HEK293T (cell line): ENCODE data around the gene WNT2B.

Experiments
- FOXA1 ChIP-seq: fragments of 450-650 bp; IDR thresholded peaks from 2 replicates; pipeline ENCODE4 v1.6.1; 2016; ENCODE audit warnings: mild to moderate bottlenecking
- LEF1 ChIP-seq: fragments of 450-650 bp; IDR thresholded peaks from 2 replicates; pipeline ENCODE4 v1.6.1; 2017; ENCODE audit warnings: mild to moderate bottlenecking, borderline replicate concordance
- PKNOX1 ChIP-seq: fragments of 450-650 bp; IDR thresholded peaks from 2 replicates; pipeline ENCODE4 v1.6.1; 2016
- SP1 ChIP-seq: fragments of 450-650 bp; IDR thresholded peaks from 2 replicates; pipeline ENCODE4 v1.6.1; 2017
- SUZ12 ChIP-seq: fragments of 450-650 bp; IDR thresholded peaks from 2 replicates; pipeline ENCODE4 v1.6.1; 2016; ENCODE audit warnings: mild to moderate bottlenecking
- ZNF384 ChIP-seq: fragments of 450-650 bp; IDR thresholded peaks from 2 replicates; pipeline ENCODE4 v1.6.1; 2016

DNA sequence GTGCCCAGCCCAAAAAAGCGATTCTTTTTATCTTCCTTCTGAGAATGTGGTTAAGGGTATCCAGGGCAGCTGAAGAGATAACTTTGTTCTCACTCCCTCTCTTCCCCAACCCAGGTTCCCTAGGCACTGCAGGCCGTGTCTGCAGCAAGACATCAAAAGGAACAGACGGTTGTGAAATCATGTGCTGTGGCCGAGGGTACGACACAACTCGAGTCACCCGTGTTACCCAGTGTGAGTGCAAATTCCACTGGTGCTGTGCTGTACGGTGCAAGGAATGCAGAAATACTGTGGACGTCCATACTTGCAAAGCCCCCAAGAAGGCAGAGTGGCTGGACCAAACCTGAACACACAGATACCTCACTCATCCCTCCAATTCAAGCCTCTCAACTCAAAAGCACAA, 11.4 kb downstream of the WNT2B start:
- TF ChIP-seq SP1 (no peak), FOXA1 (no peak), SUZ12 (no peak), LEF1 (no peak), ZNF384 (no peak), PKNOX1 (no peak)
